NCI-H774 (cell line): Measurements from ENCODE around the gene USP48.
"Not testable (repeated sequence)": the region's sequence is repeated elsewhere in the genome, so short reads cannot be mapped to it uniquely, and the experiment has no call there.

Experiments
- DNase-seq: peaks from one replicate; lab custom pipeline; 2025; lab: John Stamatoyannopoulos, UW

Gene USP48

DNA sequence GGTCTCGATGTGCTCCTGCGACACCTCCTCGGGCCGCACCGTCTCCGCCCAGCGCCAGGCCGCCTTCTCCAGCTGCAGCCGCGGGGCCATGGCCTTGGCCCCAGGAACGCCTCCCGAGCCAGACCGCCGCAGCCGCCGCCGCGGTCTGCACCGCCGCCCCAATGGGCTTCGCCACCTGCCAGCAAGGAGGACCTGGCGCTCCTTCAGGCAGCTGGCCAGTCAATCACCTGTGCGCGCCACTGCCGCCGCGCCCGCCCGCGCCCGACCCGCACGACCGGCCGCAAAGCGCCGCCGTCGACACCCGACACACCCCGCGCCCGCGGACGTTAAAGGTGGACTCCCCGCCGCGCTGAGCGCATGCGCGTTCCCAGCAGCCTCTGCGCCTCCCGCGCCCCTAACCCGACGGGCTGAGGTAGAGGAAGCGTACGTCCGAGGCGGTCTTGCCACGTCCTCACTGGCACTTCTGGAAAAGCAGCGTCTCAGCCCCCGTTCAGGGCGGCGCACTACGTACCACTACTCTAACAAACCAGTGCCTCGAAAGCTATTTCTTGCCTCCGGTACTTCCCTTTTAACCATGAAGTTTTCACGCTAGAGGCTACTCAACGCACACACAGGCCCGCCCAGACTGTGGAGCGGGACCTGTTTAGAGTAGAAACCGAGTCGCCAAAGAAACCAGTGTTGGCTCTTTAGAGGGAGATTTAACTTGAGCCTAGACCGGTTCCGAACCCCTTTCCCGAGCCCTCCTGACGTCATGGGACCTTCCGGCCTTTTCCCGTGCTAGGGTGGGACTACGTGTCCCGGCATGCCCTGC lies at the start of gene USP48:
USP48 (minus strand) TSS at position 282 of the 811 bp plus-strand sequence; CDS start at position 90, 192 bp downstream.
- DNase-seq = peak; percentile 85

GRCh38 chr1:21831454-21831970 lies 48.6 kb upstream of the USP48 start:
- DNase-seq = no peak

GRCh38 chr1:21830792-21831453 lies 48.0 kb upstream of the USP48 start:
- no peak for DNase-seq

DNA sequence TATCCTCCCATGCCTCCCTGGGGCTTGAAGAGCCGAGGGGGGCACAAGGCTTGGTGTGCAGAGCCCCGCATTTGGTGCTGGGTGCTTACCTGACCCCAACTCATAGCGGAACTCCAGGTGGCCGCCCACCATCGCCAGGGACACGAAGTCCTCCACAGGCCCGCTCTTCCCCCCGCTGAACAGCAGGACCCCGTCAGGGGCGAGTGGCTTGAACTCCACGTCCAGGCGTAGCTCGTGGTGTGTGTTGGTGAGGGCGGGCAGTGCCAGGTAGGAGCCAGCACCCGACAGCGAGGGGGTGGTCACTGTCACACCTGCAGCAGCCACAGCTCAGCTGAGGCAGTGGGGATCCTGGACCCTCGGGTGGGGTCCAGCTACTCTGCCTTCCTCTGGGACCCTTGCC lies 46.3 kb upstream of the USP48 start:
- DNase-seq = no peak

- no peak for DNase-seq
These were observed 45.7 kb upstream of the USP48 start for GRCh38 chr1:21828506-21829210.

DNA sequence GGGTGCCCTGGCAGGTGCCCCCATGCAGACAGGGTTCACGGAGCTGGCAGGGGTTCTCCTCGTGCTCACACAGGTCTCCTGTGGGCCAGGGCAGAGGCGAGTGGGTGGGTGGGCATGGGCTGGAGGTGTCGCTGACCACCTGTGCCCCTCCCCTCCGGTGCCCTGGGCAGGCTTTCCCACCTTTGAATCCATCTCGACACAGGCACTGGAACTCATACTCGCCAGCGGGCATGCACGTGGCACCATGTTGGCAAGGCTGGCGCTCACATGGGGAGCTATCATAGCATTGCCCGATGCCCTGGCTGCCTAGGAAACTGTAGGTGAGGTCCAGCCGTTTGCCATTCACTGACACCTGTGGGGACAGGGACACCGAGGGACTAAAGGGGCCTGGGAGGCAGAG lies 45.1 kb upstream of the USP48 start:
- no peak for DNase-seq

- no peak for DNase-seq
These were observed 44.3 kb upstream of the USP48 start for GRCh38 chr1:21827141-21827679.

GRCh38 chr1:21826694-21827093 lies 43.7 kb upstream of the USP48 start:
- not testable (repeated sequence) for DNase-seq

- DNase-seq = no peak
These were observed 42.4 kb upstream of the USP48 start for GRCh38 chr1:21825393-21825792.

DNA sequence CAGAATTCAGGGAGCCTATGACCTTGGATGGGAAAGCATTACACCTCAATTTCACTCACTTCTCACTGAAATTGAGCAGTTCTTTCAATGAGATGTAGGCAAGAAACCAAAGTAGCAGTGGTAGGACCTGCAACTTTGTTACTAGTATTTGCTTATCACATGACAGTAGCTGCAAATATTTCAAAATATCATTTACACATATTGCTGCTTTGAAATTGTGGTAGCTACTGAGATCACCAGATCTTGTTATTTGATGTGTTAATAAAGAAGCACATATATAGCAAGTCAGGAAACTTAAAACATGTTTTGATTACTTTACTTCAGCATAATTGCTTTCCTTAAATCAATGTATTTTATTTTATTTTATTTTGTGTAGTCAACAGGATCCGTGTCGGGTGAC lies 42.0 kb upstream of the USP48 start:
- no peak for DNase-seq

GRCh38 chr1:21823980-21824702 lies 41.2 kb upstream of the USP48 start:
- no peak for DNase-seq

- DNase-seq = no peak
These were observed 40.4 kb upstream of the USP48 start for GRCh38 chr1:21823206-21823979.

GRCh38 chr1:21822349-21822748 lies 39.4 kb upstream of the USP48 start:
- no peak for DNase-seq

DNA sequence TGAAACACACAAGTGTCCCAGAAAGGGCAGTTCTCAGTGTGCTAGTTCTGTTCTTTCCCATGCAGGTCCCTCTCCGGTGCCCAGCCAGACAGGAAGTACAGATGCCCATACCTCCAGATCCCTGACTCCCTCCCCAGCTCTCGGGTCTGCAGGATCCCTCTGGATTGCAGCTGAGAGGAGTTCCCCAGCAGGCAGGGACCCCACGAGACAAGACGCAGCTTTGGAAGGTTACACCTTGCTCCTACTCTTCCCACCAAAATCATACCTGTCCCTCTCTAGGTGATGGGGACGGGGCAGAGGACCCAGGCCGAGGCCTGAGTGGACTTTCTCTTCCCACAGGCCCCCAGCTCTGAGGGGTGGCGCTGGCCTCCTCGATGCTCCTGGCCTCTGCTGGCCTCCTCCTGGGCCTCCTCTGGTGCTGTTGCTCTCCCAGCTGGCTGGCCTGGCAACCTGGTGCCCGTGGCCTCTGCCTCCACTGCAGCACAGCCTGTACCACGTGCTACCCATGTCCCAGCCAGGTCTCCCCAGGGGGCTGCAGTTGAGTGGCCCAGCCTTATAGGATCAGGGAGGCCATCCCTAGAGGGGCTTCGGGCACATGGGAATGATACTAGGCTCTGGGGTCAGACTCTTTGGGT lies 38.6 kb upstream of the USP48 start:
- DNase-seq = no peak

- no peak for DNase-seq
These were observed 37.8 kb upstream of the USP48 start for GRCh38 chr1:21820597-21821232.

- DNase-seq = no peak
These were observed 35.7 kb upstream of the USP48 start for GRCh38 chr1:21818656-21819055.

GRCh38 chr1:21816602-21817302 lies 33.8 kb upstream of the USP48 start:
- DNase-seq = no peak

GRCh38 chr1:21815724-21816321 lies 32.9 kb upstream of the USP48 start:
- no peak for DNase-seq
